Suppressor macrophage treated with lipopolysaccharide for 1 hour (primary cell): ENCODE measurements around the gene TNS4.

Source experiments
- DNase-seq, 3 donors: peaks; one replicate each; pipeline ENCODE4 v3.0.0-alpha.2; 2020 to 2022

The TNS4 gene

GRCh38 chr17:40516581-40517285, 15.3 kb upstream of the TNS4 start:
- DNase-seq = no peak

DNA sequence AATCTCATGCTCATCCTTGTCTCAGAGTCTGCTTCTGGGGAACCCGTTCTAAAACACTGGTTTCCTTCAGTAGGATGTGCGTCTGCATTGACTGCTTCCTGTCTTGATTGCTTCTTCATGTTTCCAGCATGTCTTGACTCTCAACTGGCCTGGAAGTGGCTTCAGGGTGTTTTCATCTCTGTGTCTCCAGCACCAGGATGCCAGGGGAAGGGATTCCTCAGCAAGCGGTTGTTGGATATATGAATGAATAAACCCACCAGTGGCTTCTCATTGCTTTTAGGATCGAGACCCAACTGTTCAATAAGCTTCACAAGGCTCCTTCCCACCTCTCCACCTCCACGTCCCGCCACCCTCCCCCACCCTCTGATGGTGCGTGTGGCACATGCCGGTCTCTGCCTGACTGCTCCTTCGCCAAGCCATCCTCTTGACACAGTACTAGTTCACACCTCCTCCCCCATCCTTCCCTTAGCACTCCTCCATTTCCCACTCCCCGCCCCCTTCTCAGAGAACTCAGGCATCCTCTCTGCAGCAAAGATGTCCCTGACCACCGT, 14.1 kb upstream of the TNS4 start:
- DNase-seq = no peak

DNA sequence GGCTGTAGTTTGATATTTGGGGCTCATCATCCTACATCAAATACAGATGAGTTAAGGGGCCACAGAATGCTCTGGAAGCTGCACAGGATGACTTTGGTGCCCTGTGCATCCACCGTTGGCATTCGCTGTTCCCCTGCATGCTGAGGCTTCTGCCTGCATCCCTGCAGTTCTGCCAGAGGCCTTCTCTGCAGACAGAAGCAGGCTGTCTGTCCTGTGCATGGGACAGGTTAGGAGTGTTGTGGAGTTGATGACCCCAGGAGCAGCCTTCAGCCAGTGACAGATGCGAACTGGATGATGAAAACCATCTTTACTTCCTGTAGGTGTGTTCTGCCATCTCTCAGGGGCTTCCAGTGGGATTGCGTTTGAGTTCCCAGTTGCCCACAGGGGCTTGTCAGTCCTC, 13.6 kb upstream of the TNS4 start:
- DNase-seq = no peak

DNA sequence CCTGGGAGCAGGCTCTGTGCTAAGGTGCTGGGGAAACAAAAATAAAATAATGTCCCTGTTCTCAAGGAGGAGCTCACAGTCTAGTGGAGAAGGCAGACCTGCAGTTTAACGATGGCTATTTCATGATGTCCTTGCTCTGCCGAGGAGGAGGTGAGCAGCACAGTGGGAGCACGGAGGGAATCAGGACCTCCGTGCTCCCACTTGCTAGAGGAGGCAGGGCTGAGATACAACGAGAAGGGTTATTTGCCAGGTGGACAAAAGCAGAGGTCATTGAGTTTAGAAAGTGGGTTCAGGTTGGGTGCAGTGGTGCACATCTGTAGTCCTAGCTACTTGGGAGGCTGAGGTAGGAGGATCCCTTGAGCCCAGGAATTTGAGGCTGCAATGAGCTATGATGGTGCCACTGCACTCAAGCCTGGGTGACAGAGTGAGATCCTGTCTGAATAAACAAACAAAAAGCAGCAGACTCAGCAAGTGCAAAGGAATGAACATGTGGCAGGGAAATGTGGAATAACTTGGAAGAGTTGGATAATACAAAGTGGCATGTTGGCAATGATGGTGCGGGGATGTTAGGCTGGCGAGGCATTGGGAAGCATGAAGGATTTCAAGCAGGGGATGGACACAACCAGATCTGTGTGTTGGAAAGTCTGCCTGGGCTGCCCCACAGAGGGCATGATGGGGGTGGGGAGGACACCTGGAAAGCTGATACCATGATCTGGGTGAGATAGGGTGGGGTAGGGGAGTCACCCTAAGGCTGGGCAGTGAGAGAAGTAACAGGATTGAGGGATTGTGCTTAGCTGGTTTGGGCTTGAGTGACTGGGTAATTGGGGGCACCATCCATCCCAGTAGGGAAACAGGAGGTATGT, 12.8 kb upstream of the TNS4 start:
- no peak for DNase-seq

- DNase-seq = no peak
These were observed 10.3 kb upstream of the TNS4 start for GRCh38 chr17:40511667-40512220.

- DNase-seq = no peak
These were observed 9.7 kb upstream of the TNS4 start for GRCh38 chr17:40511136-40511535.

- no peak for DNase-seq
These were observed 8.9 kb upstream of the TNS4 start for GRCh38 chr17:40510328-40510648.

DNA sequence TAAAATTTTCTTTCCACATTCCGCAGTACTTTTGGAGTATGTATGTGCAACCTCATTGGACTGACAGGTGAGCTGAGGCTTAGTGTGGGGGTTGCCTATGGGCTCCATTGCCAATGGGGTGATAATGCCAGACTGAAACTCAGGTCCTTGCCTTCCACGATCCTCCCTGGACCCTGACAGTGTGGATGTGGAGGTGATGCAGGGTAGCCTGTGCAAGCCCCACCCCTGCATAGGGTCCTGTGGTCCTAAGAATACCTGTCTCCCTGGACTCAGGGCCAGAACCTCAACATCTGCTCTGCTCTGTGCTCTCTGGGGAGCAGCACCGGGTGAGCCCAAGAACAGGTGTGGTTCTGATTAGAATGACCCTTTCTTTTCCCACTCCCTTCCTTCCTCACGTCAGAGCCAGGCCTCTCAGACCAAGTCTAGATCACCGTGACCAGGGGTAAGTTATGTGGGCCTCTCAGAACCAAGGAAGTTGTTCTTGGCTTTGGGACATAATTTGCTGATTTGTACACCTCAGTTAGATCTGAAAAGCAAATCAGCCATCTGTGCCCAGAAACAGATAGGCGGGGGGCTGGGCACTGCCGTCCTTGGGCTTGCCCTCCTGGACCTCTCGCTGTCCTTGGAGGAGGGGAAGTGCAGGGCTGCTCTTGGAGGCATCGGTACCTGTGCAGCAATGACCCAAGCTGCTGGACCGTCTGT, 8.4 kb upstream of the TNS4 start:
- DNase-seq = no peak

GRCh38 chr17:40506786-40507185, 5.4 kb upstream of the TNS4 start:
- DNase-seq = no peak

GRCh38 chr17:40503154-40503553, 1.7 kb upstream of the TNS4 start:
- DNase-seq = no peak

- no peak for DNase-seq
These were observed 1.3 kb upstream of the TNS4 start for GRCh38 chr17:40502716-40503115.

- DNase-seq = no peak
These were observed 714 bp downstream of the TNS4 start for GRCh38 chr17:40500709-40501108.

- DNase-seq = no peak
These were observed 1.2 kb downstream of the TNS4 start for GRCh38 chr17:40500190-40500589.

- no peak for DNase-seq
These were observed 1.8 kb downstream of the TNS4 start for GRCh38 chr17:40499551-40500189.

DNA sequence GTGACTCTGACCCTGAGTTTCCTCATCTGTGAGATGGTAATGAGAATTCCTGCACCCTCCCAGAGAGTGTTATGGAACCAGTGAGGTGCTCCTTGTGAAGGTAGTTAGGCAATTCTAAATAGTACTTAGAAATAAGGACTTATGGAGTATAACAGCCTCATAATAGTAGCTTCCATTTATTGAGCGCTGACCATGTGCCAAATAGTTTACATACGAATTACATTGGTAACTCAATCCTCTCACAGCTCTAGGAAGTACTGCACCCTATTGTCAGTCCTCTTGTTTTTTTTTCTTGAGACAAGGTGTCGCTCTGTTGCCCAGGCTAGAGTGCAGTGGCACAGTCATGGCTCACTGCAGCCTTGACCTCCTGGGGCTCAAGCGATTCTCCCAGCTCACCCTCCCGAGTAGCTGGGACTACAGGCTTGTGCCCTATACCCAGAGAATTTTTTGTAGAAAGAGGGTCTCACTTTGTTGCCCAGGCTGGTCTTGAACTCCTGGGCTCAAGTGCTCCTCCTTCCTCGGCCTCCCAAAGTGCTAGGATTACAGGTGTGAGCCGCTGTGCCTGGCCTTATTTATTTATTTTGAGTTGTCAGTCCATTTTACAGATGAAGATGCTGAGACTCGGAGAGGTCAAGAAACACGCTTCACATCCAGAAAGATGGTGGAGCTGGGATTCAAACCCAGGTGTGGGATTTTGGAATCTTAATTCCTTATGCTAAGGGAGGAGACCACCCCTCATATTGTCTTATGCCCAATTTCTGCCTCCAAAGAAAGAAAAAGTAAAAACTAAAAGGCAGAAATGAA, 2.9 kb downstream of the TNS4 start:
- no peak for DNase-seq

GRCh38 chr17:40497695-40498094, 3.7 kb downstream of the TNS4 start:
- DNase-seq = no peak

DNA sequence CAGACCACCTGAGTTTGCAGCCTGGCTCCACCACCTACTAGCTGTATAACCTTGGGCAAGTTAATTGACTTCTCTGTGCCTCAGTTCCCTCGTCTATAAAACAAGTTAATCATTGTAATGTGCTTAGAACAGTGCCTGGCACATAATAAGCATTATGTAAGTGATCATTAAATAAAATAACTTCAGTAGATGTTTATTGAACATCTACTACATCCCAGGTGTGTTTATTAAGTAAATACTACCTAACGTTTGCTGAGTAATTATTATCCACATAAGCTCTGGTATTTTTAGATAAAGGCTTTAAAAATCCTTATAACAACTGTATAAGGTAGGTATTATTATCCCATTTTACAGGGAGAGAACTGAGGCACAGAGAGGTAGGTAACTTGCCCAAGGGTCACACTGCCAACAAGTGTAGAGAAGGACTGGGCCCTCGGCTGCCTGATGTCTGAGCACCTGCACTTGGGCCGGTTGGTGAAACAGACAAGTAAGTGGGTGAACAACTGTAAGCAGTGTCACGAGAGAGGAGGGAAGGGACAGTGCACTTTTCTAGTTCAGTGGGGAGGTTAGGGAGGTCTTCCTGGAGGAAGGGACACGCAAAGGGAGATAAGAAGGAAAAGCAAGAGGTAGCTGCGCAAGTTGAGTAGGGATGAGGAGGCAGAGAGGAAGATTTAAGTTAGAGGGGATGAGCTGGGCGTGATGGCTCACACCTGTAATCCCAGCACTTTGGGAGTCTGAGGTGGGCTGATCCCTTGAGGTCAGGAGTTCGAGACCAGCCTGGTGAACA, 4.6 kb downstream of the TNS4 start:
- DNase-seq = no peak

DNA sequence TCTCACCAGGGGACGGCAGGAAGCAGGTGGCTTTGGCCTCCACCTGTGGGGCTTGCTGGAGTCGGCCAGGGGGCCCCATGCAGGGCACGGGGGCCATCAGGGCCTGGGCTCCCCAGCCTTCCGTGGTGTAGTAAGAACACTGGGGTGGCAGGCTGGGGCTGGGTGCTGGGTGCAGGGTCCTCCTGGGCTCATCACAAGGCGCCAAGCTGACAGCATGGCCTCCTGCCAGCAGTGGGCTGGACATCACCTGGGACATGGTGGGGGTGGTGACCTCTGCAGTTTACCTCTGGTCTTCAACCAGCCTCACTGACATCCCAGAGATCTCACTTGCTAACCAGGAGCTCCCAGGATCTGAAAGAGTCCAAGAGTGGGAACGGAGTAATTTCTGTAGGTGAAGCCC, 5.3 kb downstream of the TNS4 start:
- DNase-seq = no peak

GRCh38 chr17:40495140-40495539, 6.3 kb downstream of the TNS4 start:
- no peak for DNase-seq

DNA sequence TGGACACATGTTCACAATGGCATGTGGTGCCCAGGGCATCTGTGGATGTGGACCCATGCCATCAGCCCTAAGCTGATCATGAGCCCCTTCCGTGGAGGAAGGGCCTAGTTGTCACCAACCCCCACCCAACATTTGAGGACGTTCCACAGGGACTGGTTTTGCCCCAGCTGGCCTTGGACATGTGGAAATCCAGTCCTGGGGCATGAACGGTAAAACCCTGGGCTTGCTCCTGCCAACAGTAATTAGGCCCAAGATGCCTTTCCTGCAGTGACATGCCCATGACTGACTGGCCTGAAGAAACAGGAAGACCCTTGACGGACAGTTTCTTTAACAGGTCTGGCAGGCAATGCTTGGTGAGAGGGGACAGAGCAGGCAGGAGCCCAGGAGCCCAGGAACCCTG, 7.7 kb downstream of the TNS4 start:
- no peak for DNase-seq

GRCh38 chr17:40491486-40491885, 9.9 kb downstream of the TNS4 start:
- DNase-seq = no peak
